Glomerular visceral epithelial cell (primary cell): ENCODE measurements around the gene TRPM1.
"Not testable (repeated sequence)": the region's sequence is repeated elsewhere in the genome, so short reads cannot be mapped to it uniquely, and the experiment has no call there.

Source experiments
- DNase-seq: peaks from one replicate; pipeline ENCODE4 v3.0.0-alpha.2; 2016; ENCODE audit errors: extremely low spot score

Gene TRPM1

GRCh38 chr15:31125061-31125460, 23.5 kb upstream of the TRPM1 start:
- no peak for DNase-seq

- DNase-seq: no peak
These were observed 15.0 kb upstream of the TRPM1 start for GRCh38 chr15:31116423-31117030.

GRCh38 chr15:31111091-31111647, 9.6 kb upstream of the TRPM1 start:
- no peak for DNase-seq

- no peak for DNase-seq
These were observed 7.3 kb upstream of the TRPM1 start for GRCh38 chr15:31108836-31109235.

- no peak for DNase-seq
These were observed 5.2 kb upstream of the TRPM1 start for GRCh38 chr15:31106495-31107300.

- DNase-seq: no peak
These were observed 2.5 kb upstream of the TRPM1 start for GRCh38 chr15:31104003-31104402.

GRCh38 chr15:31102374-31103342, 1.1 kb upstream of the TRPM1 start:
- no peak for DNase-seq

- DNase-seq: no peak
These were observed 455 bp upstream of the TRPM1 start for GRCh38 chr15:31102039-31102321.

- DNase-seq: no peak
These were observed 787 bp downstream of the TRPM1 start for GRCh38 chr15:31100738-31101137.

- peak; percentile 81 for DNase-seq
These were observed 2.4 kb downstream of the TRPM1 start for GRCh38 chr15:31098953-31099740.

GRCh38 chr15:31098491-31098917, 3.0 kb downstream of the TRPM1 start:
- peak; percentile 95 for DNase-seq

GRCh38 chr15:31096563-31096962, 5.0 kb downstream of the TRPM1 start:
- no peak for DNase-seq

- DNase-seq: peak; percentile 85
These were observed 10.0 kb downstream of the TRPM1 start for GRCh38 chr15:31091481-31091880.

- DNase-seq: no peak
These were observed 10.8 kb downstream of the TRPM1 start for GRCh38 chr15:31090766-31091165.

- no peak for DNase-seq
These were observed 12.0 kb downstream of the TRPM1 start for GRCh38 chr15:31089368-31090047.

GRCh38 chr15:31088672-31089367, 12.7 kb downstream of the TRPM1 start:
- no peak for DNase-seq

- not testable (repeated sequence) for DNase-seq
These were observed 13.5 kb downstream of the TRPM1 start for GRCh38 chr15:31088041-31088440.

- no peak for DNase-seq
These were observed 15.2 kb downstream of the TRPM1 start for GRCh38 chr15:31086344-31086743.

- DNase-seq: no peak
These were observed 16.2 kb downstream of the TRPM1 start for GRCh38 chr15:31085359-31085758.

GRCh38 chr15:31084176-31084575, 17.3 kb downstream of the TRPM1 start:
- no peak for DNase-seq
